CD4-positive, alpha-beta memory T cell (primary cell): Measurements from ENCODE around the gene PLA2G12A. TPM values are rescaled to one million over a fixed set of nuclear protein-coding genes. Genes with fewer than 3 reads are reported as not detected.

Experiments used
- CTCF ChIA-PET: fragments of 350-600 bp; sonication (Branson Sonifier 250); formaldehyde crosslinking; loops from one replicate; lab custom pipeline; 2021; ENCODE audit warnings: inconsistent platforms; ENCODE audit not compliant: partially characterized antibody; lab: Charles Lee
- POLR2A ChIA-PET: fragments of 350-600 bp; sonication (Branson Sonifier 250); formaldehyde crosslinking; loops from one replicate; lab custom pipeline; 2021; ENCODE audit not compliant: partially characterized antibody; lab: Charles Lee
- DNase-seq, 5 donors: peaks; one replicate each; pipeline versions ENCODE4 v3.0.0 to v3.0.0-alpha.2; 2020 to 2022; ENCODE audit warnings: mixed read lengths in 1 of 5
- H3K27ac ChIP-seq: one replicate; pipeline ENCODE4 v1.7.0; 2013; ENCODE audit warnings: low read depth, low read length
- H3K27me3 ChIP-seq: 2 replicates; pipeline ENCODE4 v1.7.0; 2013; ENCODE audit warnings: mild to moderate bottlenecking, low read length, moderate library complexity; ENCODE audit not compliant: insufficient read depth
- H3K36me3 ChIP-seq: 2 replicates; pipeline ENCODE4 v1.7.0; 2013; ENCODE audit warnings: mild to moderate bottlenecking, low read length, moderate library complexity; ENCODE audit not compliant: insufficient read depth
- H3K4me1 ChIP-seq: 2 replicates; pipeline ENCODE4 v1.7.0; 2013; ENCODE audit warnings: mild to moderate bottlenecking, low read length, moderate library complexity; ENCODE audit not compliant: insufficient read depth
- H3K4me3 ChIP-seq, 2 donors: one replicate each; pipeline ENCODE4 v1.7.0; 2013; ENCODE audit warnings: low read length in 2 of 2, mild to moderate bottlenecking in 1 of 2
- H3K9me3 ChIP-seq, 2 donors: one replicate each; pipeline ENCODE4 v1.7.0; 2013; ENCODE audit warnings: low read length in 2 of 2, control low read depth in 1 of 2; ENCODE audit not compliant: control insufficient read depth in 1 of 2
- H3K27ac Mint-ChIP-seq, 7 donors: one replicate each; pipeline ENCODE4 v1.8.0; 2020 to 2021; ENCODE audit warnings: mixed read lengths in 7 of 7, mild to moderate bottlenecking in 6 of 7, inconsistent platforms in 3 of 7, moderate library complexity in 3 of 7
- H3K27me3 Mint-ChIP-seq, 2 donors: one replicate each; pipeline ENCODE4 v1.8.0; 2020 to 2021; ENCODE audit warnings: mixed read lengths in 2 of 2
- H3K36me3 Mint-ChIP-seq, 2 donors: one replicate each; pipeline ENCODE4 v1.8.0; 2020 to 2021; ENCODE audit warnings: mixed read lengths in 2 of 2, inconsistent platforms in 1 of 2, mild to moderate bottlenecking in 1 of 2
- H3K4me1 Mint-ChIP-seq, 4 donors: one replicate each; pipeline ENCODE4 v1.8.0; 2020 to 2021; ENCODE audit warnings: mixed read lengths in 4 of 4, mild to moderate bottlenecking in 1 of 4
- H3K4me3 Mint-ChIP-seq, 8 donors: one replicate each; pipeline ENCODE4 v1.8.0; 2020 to 2021; ENCODE audit warnings: mixed read lengths in 8 of 8, mild to moderate bottlenecking in 7 of 8, moderate library complexity in 6 of 8, inconsistent platforms in 3 of 8
- H3K9me3 Mint-ChIP-seq, 8 donors: one replicate each; pipeline ENCODE4 v1.8.0; 2020 to 2021; ENCODE audit warnings: mixed read lengths in 8 of 8, mild to moderate bottlenecking in 5 of 8, inconsistent platforms in 3 of 8, moderate library complexity in 1 of 8
- intact Hi-C: fragments of 100-400 bp; cut with micrococcal nuclease; formaldehyde crosslinking; loops from one replicate; pipeline ENCODE4 v1.15.1; 2023
- polyA plus RNA-seq, 2 donors: library from polyadenylated mRNA; unstranded; fragments of 300-500 nt; fragmentation: Illumina TruSeq; gene quantifications; one replicate each; pipeline ENCODE4 v1.2.3, GENCODE V29; 2021
- total RNA-seq, 2 experiments: library from RNA; stranded (reverse); gene quantifications; one replicate each; pipeline ENCODE4 v1.2.3, GENCODE V29; 2021

PLA2G12A gene
- total and polyA plus RNA-seq, 4 experiments from 2014 or later: 15.7 to 64.8 (median 25.6) TPM

DNA sequence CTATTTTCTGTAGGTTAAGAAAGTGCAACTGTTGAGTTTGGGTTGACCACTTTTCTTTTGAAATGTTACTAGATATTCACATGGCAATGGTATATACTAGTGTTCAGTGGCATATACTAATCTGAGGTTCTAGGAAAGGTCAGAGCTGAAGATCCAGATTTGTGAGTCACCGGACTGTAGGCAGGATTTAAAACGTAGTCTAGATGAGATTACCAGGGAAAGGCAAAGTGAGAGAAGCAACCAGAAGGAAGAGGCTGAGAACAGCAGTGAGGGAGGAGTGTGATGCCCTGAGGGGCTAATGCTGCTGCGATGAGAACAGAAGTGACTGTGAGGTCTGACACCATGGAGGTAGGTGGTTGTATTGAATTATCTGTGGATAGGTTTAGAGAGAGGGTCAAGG lies 9.7 kb upstream of the PLA2G12A start:
- CTCF ChIA-PET: no interaction called here
- intact Hi-C loops: loop anchor here (10.0 kb wide), 1 partner anchor 455 kb away; the partner anchor contains the start of gene ELOVL6
- H3K4me3 Mint-ChIP-seq: no peak overlapping the region

DNA sequence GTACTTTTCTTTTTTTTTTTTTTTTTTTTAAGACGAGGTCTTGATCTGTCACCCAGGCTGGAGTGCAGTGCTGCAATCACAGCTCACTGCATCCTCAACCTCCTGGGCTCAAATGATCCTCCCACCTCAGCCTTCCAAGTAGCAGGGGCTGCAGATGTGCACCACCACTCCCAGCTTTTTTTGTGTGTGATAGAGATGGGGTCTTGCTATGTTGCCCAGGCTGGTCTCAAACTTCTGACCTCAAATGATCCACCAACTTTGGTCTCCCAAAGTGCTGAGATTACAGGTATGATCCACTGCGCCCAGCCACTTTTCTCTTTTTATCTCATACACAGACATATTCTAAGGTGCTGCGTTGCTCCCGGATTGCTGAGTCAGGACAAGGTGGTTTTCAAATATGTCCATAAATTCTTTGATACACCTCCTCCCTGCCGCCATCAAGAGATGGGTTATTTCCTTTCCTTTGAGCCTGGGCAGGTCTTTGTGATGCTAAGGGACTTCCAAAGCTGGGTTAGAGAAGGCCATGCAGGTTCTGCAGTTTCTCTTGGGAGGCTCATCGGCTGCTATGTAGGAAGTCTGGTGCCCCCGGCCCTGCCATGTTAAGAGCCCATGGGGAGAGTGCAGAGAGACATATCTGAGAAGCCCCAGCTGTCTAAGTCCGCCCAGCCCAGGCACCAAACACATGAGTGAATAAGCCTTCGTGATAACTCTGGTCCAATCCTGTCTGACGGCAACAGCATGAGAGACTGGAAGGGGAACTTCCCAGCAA lies 8.4 kb upstream of the PLA2G12A start:
- Mint-ChIP-seq H3K27me3 (peaks cover 1 to 4% of the 10 kb centered on the region in 2 donors), H3K36me3 (no peaks in the 10 kb centered on the region), H3K27ac (no peak overlapping the region), H3K4me1 (no peaks in the 10 kb centered on the region), H3K4me3 (no peak overlapping the region), H3K9me3 (no peaks in the 10 kb centered on the region)
- ChIA-PET CTCF (no interaction called here), POLR2A (interaction anchor here (0.6 kb wide), 1 partner anchor 302 kb away, joined by 3 read pairs; no protein-coding TSS in a partner anchor)
- intact Hi-C loops: loop anchor here (10.0 kb wide), 1 partner anchor 457 kb away; the partner anchor contains the start of gene ELOVL6
- no peaks in the 10 kb centered on the region for H3K9me3 ChIP-seq
- DNase-seq: no peak
- H3K27ac ChIP-seq: no peak overlapping the region
- H3K27me3 ChIP-seq: peaks cover 4% of the 10 kb centered on the region
- no peaks in the 10 kb centered on the region for H3K36me3 ChIP-seq
- H3K4me3 ChIP-seq: no peak overlapping the region
- no peaks in the 10 kb centered on the region for H3K4me1 ChIP-seq

More for the DNA sequence above, 9.7 kb upstream of the PLA2G12A start:
- Histone ChIP-seq H3K9me3 (no peaks in the 10 kb centered on the region), H3K4me1 (no peaks in the 10 kb centered on the region), H3K4me3 (no peak overlapping the region), H3K36me3 (no peaks in the 10 kb centered on the region), H3K27ac (no peak overlapping the region), H3K27me3 (peaks cover 4% of the 10 kb centered on the region)
- H3K36me3 Mint-ChIP-seq: no peaks in the 10 kb centered on the region
- DNase-seq: no peak
- no peak overlapping the region for H3K27ac Mint-ChIP-seq
- no peaks in the 10 kb centered on the region for H3K4me1 Mint-ChIP-seq
- H3K9me3 Mint-ChIP-seq: no peaks in the 10 kb centered on the region
- H3K27me3 Mint-ChIP-seq: peaks cover 0 to 4% of the 10 kb centered on the region in 2 donors
- POLR2A ChIA-PET: no interaction called here

DNA sequence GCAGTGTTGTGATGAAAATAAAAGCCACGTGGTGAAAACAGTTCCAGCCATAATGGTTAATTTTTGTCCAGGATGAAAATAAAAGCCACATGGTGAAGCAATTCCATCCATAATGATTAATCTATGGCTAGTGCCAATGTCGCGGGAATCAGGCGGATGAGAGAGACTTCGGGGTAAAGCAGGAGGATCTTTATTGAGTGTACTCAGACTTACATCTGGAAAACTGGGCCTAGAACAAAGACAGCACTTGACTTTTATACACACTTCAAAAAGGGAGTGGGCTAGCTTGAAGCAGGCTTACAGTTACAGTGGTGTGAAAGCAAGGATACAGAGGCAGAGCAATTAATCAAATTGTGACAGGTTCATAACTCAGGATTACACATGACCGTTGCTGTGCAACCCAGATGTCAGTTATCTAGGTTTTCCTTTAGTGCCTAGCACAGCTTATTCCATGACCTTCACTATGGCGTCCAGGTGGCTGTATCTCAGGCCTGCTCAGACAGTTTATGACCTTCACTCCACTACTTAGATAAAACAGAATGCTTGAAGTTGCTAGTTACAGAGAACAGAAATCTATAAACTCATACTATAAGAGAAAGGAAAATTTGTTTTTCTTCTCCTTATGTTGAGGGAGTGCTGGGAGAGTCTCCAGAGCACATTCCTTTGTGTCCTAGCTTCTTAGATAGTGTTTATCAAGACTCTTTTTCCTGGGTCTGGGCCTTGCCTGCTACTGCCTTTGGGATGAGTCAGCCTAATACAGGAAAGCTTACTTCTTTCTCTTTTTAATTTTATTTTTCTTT lies 5.9 kb upstream of the PLA2G12A start:
- H3K4me1 ChIP-seq: no peaks in the 10 kb centered on the region
- H3K4me3 ChIP-seq: no peak overlapping the region
- Mint-ChIP-seq H3K4me3 (no peak overlapping the region), H3K36me3 (no peaks in the 10 kb centered on the region), H3K4me1 (no peaks in the 10 kb centered on the region), H3K27me3 (peaks cover 1 to 4% of the 10 kb centered on the region in 2 donors), H3K9me3 (no peaks in the 10 kb centered on the region), H3K27ac (no peak overlapping the region)
- DNase-seq: no peak
- H3K27me3 ChIP-seq: peaks cover 4% of the 10 kb centered on the region
- intact Hi-C loops: loop anchor here (10.0 kb wide), 1 partner anchor 459 kb away; the partner anchor contains the start of gene ELOVL6
- H3K36me3 ChIP-seq: no peaks in the 10 kb centered on the region
- H3K9me3 ChIP-seq: no peaks in the 10 kb centered on the region
- no peak overlapping the region for H3K27ac ChIP-seq
- CTCF ChIA-PET: no interaction called here
- POLR2A ChIA-PET: no interaction called here

DNA sequence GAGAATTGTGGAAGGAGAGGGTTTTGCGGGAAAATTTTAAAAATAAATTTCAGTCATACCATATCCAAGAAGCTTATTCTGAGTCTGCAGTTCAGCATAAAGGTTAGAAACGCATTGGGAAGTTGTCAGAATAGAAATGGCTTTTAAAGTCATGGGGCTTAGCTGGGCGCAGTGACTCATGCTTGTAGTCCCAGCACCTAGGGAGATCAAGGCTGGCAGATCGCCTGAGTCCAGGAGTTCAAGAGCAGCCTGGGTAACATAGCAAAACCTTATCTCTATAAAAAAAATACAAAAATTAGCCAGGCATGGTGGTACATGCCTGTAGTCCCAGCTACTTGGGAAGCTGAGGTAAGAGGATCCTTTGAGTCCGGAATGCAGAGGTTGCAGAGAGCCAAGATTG lies 3.9 kb upstream of the PLA2G12A start:
- H3K27ac Mint-ChIP-seq: no peak overlapping the region
- intact Hi-C loops: loop anchor here (10.0 kb wide), 1 partner anchor 461 kb away; the partner anchor contains the start of gene ELOVL6
- POLR2A ChIA-PET: no interaction called here
- CTCF ChIA-PET: interaction anchor here (0.6 to 1.5 kb wide), 2 partner anchors 32 to 436 kb away, joined by 3 read pairs; no protein-coding TSS in a partner anchor
- H3K4me1 Mint-ChIP-seq: peaks cover 8 to 14% (median 10%) of the 10 kb centered on the region in 4 donors
- H3K4me1 ChIP-seq: peaks cover 8% of the 10 kb centered on the region
- no peaks in the 10 kb centered on the region for H3K9me3 Mint-ChIP-seq
- H3K4me3 ChIP-seq: no peak overlapping the region
- no peak for DNase-seq
- H3K36me3 ChIP-seq: no peaks in the 10 kb centered on the region
- peaks cover 1% of the 10 kb centered on the region in 2 donors for H3K27me3 Mint-ChIP-seq
- peaks cover 4% of the 10 kb centered on the region for H3K27me3 ChIP-seq
- no peaks in the 10 kb centered on the region for H3K9me3 ChIP-seq
- no peak overlapping the region for H3K27ac ChIP-seq
- H3K4me3 Mint-ChIP-seq: no peak overlapping the region
- peaks cover 0 to 1% of the 10 kb centered on the region in 2 donors for H3K36me3 Mint-ChIP-seq

GRCh38 chr4:109730619-109731545 lies 1.0 kb upstream of the PLA2G12A start:
- CTCF ChIA-PET: interaction anchor here (0.8 to 2.1 kb wide), 7 partner anchors 27 to 297 kb away, joined by 3 to 8 read pairs (median 4); partner anchors contain the start of genes CASP6, MCUB and SEC24B
- H3K4me1 ChIP-seq: peaks cover 18% of the 10 kb centered on the region
- Mint-ChIP-seq H3K4me1 (peaks cover 17 to 30% (median 21%) of the 10 kb centered on the region in 4 donors), H3K27ac (peak overlapping the region; percentile 69 to 92 (median 78)), H3K36me3 (peaks cover 11% of the 10 kb centered on the region in 2 donors), H3K4me3 (peak overlapping the region; percentile 84 to 88 (median 86)), H3K27me3 (peaks cover 0 to 1% of the 10 kb centered on the region in 2 donors), H3K9me3 (peaks cover 0 to 2% (median 0%) of the 10 kb centered on the region in 8 donors)
- H3K4me3 ChIP-seq: peak overlapping the region; percentile 58 to 94
- POLR2A ChIA-PET: interaction anchor here (0.6 to 3.7 kb wide), 12 partner anchors 21 to 1111 kb away, joined by 3 to 23 read pairs (median 4); partner anchors contain the start of genes CASP6, GAR1, MCUB and RPL34
- H3K36me3 ChIP-seq: no peaks in the 10 kb centered on the region
- no peaks in the 10 kb centered on the region for H3K9me3 ChIP-seq
- no peaks in the 10 kb centered on the region for H3K27me3 ChIP-seq
- intact Hi-C loops: loop anchor here (1.0 to 10.0 kb wide), 3 partner anchors 84 to 464 kb away; partner anchors contain the start of genes ELOVL6, GAR1 and SEC24B
- peak in 1 of 5 donors; percentile 16 for DNase-seq
- peak overlapping the region; percentile 64 for H3K27ac ChIP-seq

DNA sequence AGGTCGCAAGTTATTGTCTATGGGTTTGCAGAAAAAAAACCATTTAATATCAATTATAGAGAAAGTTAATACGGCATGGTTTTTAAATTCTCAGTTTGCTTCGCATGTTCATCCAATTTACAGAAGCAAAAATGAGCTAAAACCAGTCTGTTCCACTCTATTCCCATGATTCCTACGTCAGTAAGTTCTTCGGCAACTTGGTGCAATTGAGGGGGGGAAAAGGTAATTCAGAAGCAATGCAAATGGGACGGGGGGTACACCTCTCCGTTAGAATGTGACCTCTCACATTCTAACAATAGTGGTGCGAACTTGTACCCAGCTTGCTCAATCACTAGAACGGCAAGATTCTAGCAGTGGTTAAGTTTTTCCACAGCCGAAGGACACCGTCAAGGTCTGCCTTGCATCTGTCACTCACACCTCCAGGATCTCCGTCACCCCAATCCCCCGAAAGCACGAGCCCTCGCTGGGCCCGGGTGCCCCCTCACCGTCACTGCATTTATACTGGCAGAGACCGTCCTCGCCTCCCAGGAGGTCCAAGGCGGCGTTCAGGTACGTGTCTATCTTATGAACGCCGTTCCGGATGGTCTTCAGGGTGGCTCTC lies 653 bp downstream of the PLA2G12A start:
- peaks cover 0 to 2% (median 0%) of the 10 kb centered on the region in 8 donors for H3K9me3 Mint-ChIP-seq
- peak overlapping the region; percentile 89 to 93 (median 91) for H3K4me3 Mint-ChIP-seq
- no peak for DNase-seq
- Histone ChIP-seq H3K36me3 (no peaks in the 10 kb centered on the region), H3K4me3 (peak overlapping the region; percentile 48 to 58), H3K27ac (peak overlapping the region; percentile 72), H3K27me3 (no peaks in the 10 kb centered on the region), H3K4me1 (peaks cover 18% of the 10 kb centered on the region), H3K9me3 (no peaks in the 10 kb centered on the region)
- intact Hi-C loops: loop anchor here (1.0 to 10.0 kb wide), 2 partner anchors 26 to 1734 kb away; partner anchors contain the start of gene CASP6
- H3K27me3 Mint-ChIP-seq: peaks cover 0 to under 1% of the 10 kb centered on the region in 2 donors
- H3K36me3 Mint-ChIP-seq: peaks cover 13 to 17% of the 10 kb centered on the region in 2 donors
- H3K4me1 Mint-ChIP-seq: peaks cover 20 to 32% (median 22%) of the 10 kb centered on the region in 4 donors
- ChIA-PET CTCF (interaction anchor here (0.8 to 1.5 kb wide), 2 partner anchors 26 to 296 kb away, joined by 5 read pairs; partner anchors contain the start of gene CASP6), POLR2A (interaction anchor here (1.5 to 3.7 kb wide), 6 partner anchors 26 to 296 kb away, joined by 5 to 23 read pairs (median 10); partner anchors contain the start of genes CASP6, GAR1, MCUB and SEC24B)
- H3K27ac Mint-ChIP-seq: peak overlapping the region; percentile 73 to 94 (median 90)
